ENCODE measurements around the gene MMP14. TPM values are rescaled to one million over a fixed set of nuclear protein-coding genes. Genes with fewer than 3 reads are reported as not detected.

MMP14 gene
- total and polyA plus RNA-seq, 2 of the 8 experiments (the other 6 are each of a cell fraction or from before 2014, with no cell fraction given): 58.2 to 86.8 TPM

DNA sequence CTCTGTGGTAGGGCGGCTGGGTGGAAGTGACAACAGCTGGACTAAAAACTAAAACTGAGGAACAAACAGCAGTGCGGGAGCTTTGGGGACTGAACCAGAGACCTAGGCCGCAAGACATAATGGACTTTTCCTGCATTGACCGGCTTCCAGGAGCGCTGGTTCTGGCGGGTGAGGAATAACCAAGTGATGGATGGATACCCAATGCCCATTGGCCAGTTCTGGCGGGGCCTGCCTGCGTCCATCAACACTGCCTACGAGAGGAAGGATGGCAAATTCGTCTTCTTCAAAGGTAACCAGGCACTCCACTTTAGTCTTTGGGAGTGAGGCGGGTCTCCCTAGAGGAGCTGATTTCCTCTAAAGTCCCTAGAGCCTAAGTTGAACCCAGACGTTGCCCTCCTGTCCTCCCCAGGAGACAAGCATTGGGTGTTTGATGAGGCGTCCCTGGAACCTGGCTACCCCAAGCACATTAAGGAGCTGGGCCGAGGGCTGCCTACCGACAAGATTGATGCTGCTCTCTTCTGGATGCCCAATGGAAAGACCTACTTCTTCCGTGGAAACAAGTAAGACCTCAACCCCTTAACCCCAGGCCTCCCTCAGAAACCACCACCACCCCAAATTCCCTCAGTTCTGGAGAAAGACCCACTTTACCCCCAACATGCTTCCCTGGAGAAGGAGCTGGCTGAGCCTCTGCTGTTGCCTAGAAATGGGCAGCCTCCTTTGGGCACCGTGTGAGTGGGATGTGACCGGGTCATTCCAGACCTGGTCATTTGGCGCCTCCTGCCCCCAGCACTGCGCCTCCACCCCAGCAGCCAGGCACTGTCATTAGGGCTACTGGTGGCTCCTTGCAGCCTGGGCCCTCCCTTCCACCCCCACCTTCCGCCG, 8.1 kb downstream of the MMP14 start (continued):
- TF ChIP-seq ATF2 (IDR thresholded peaks at IDR 0.05; ENCODE audit: low read length): no peak
- TF ChIP-seq EGR1 (IDR thresholded peaks at IDR 0.05; ENCODE audit: borderline replicate concordance, low read depth, low read length): no peak
- TF ChIP-seq TCF12 (IDR thresholded peaks at IDR 0.05; ENCODE audit: low read depth, low read length): no peak
- no peak for TF ChIP-seq USF2 (IDR thresholded peaks at IDR 0.05; ENCODE audit: low read length)
- TF ChIP-seq BCL11A (IDR thresholded peaks at IDR 0.05; ENCODE audit: low read depth in 2 of 2, low read length in 2 of 2): no peak
- TF ChIP-seq RFX5 (IDR thresholded peaks at IDR 0.05; ENCODE audit: borderline replicate concordance, low read depth, low read length): no peak

Data from H1 (cell line).